HepG2 (cell line): ENCODE results near the gene RNASE3. TPM values are rescaled to one million over a fixed set of nuclear protein-coding genes. Genes with fewer than 3 reads are reported as not detected.

Source experiments
- ATAC-seq: fragments of 200-7000 bp; cut with Tn5 transposase; 3 replicates; pipeline ENCODE4 v1.9.1; 2020; ENCODE audit warnings: mild to moderate bottlenecking, moderate library complexity
- BruUV-seq: library from RNA; stranded (reverse); fragments of 400-500 nt; replicated peaks from 2 replicates; lab custom pipeline; 2021; lab: Mats Ljungman, UMichigan
- CTCF ChIA-PET: fragments of 300-600 bp; formaldehyde crosslinking; extraction: SDS; loops from one replicate; lab custom pipeline; 2021; ENCODE audit warnings: low total read pairs, inconsistent platforms, low intra/inter-chr PET ratio; lab: Yijun Ruan, JAX
- POLR2A ChIA-PET: fragments of 350-600 bp; sonication (Branson Sonifier 250); formaldehyde crosslinking; loops from one replicate; lab custom pipeline; 2020; ENCODE audit warnings: antibody characterized with exemption, inconsistent platforms; lab: Yijun Ruan, JAX
- DNase-seq: peaks from one replicate; pipeline ENCODE4 v3.0.0-alpha.2; 2015; ENCODE audit warnings: low spot score
- FAIRE-seq: peaks from 3 replicates; lab custom pipeline; 2011; peaks lifted over from hg19 to GRCh38; lab: Jason Lieb, UNC
- H2AFZ ChIP-seq: one replicate; pipeline ENCODE4 v1.6.1; 2011; ENCODE audit warnings: low read length, inconsistent platforms
- H3K27ac ChIP-seq: fragments of 300-600 bp; 3 replicates; pipeline ENCODE4 v1.8.0; 2011; ENCODE audit warnings: mixed run types, mild to moderate bottlenecking, mixed read lengths, low read length, inconsistent platforms; ENCODE audit not compliant: insufficient read depth; ENCODE audit errors: extremely low read length
- H3K27me3 ChIP-seq, 2 experiments: fragments of 200-600 bp in 1 of 2; 2 replicates in 1 of 2; 3 replicates in 1 of 2; pipeline versions ENCODE4 v1.6.0 to v1.8.0; 2011; ENCODE audit warnings: low read length in 2 of 2, mild to moderate bottlenecking in 2 of 2, moderate library complexity in 2 of 2, inconsistent platforms in 1 of 2; ENCODE audit not compliant: insufficient read depth in 2 of 2, control insufficient read depth in 1 of 2
- H3K36me3 ChIP-seq, 2 experiments: fragments of 200-600 bp in 1 of 2; replicated peaks in 1 of 2; 2 replicates in 1 of 2; 3 replicates in 1 of 2; pipeline versions ENCODE4 v1.5.1 to v1.8.0; 2011; ENCODE audit warnings: low read length in 2 of 2, inconsistent platforms in 1 of 2; ENCODE audit not compliant: insufficient read depth in 2 of 2, control insufficient read depth in 1 of 2
- H3K4me1 ChIP-seq: 2 replicates; pipeline ENCODE4 v1.5.1; 2012; ENCODE audit warnings: low read length, inconsistent platforms; ENCODE audit not compliant: insufficient read depth
- H3K4me2 ChIP-seq: 2 replicates; pipeline ENCODE4 v1.6.0; 2011; ENCODE audit warnings: low read depth, low read length, inconsistent platforms
- H3K4me3 ChIP-seq, 3 experiments: fragments of 200-600 bp in 1 of 3; sonication (generic), shearing (Covaris generic) in 1 of 3; replicated peaks in 1 of 3; 2 replicates each; pipeline ENCODE4 v1.5.1; 2011 to 2016; ENCODE audit warnings: low read length in 3 of 3, inconsistent platforms in 2 of 3, low read depth in 2 of 3, mild to moderate bottlenecking in 2 of 3, control low read depth in 1 of 3, mixed read lengths in 1 of 3; ENCODE audit not compliant: insufficient read depth in 1 of 3
- H3K79me2 ChIP-seq: one replicate; pipeline ENCODE4 v1.6.1; 2011; ENCODE audit warnings: low read length, inconsistent platforms; ENCODE audit not compliant: insufficient read depth
- H3K9ac ChIP-seq: 2 replicates; pipeline ENCODE4 v1.6.0; 2011; ENCODE audit warnings: mild to moderate bottlenecking, low read depth, low read length, inconsistent platforms; ENCODE audit not compliant: insufficient read depth
- H3K9me3 ChIP-seq: 2 replicates; pipeline ENCODE4 v1.5.1; 2012; ENCODE audit warnings: mild to moderate bottlenecking, low read length
- H4K20me1 ChIP-seq: 2 replicates; pipeline ENCODE4 v1.6.0; 2011; ENCODE audit warnings: inconsistent platforms, mild to moderate bottlenecking, low read length, moderate library complexity; ENCODE audit not compliant: insufficient read depth
- LCORL ChIP-seq, 2 experiments: fragments of 450-650 bp in 1 of 2; sonication (generic) in 1 of 2; formaldehyde crosslinking in 1 of 2; IDR thresholded peaks; 2 replicates each; pipeline versions ENCODE4 v1.5.0 to v1.6.1; 2017 to 2020; ENCODE audit warnings: antibody characterized with exemption in 1 of 2, missing genetic modification reagents in 1 of 2
- MAFK ChIP-seq, 2 experiments: IDR thresholded peaks in 1 of 2; conservative IDR thresholded peaks in 1 of 2; 2 replicates each; pipeline ENCODE4 v1.6.1; 2011; ENCODE audit warnings: improper control_type of control experiment in 2 of 2, low read length in 2 of 2
- TEF ChIP-seq: sonication (generic); formaldehyde crosslinking; IDR thresholded peaks from 2 replicates; pipeline ENCODE4 v1.5.0; 2020; ENCODE audit warnings: missing genetic modification reagents
- YEATS2 ChIP-seq: sonication (generic); formaldehyde crosslinking; IDR thresholded peaks from 2 replicates; pipeline ENCODE4 v1.4.0; 2020; ENCODE audit warnings: missing genetic modification reagents, borderline replicate concordance
- ZBTB20 ChIP-seq: sonication (generic); formaldehyde crosslinking; IDR thresholded peaks from 2 replicates; pipeline ENCODE4 v1.8.1; 2023; ENCODE audit warnings: missing genetic modification reagents, low read depth, mild to moderate bottlenecking, borderline replicate concordance
- ZNF468 ChIP-seq: sonication (generic); formaldehyde crosslinking; IDR thresholded peaks from 2 replicates; pipeline ENCODE4 v1.8.0; 2022; ENCODE audit warnings: mild to moderate bottlenecking, moderate library complexity, missing genetic modification reagents
- ZNF513 ChIP-seq: sonication (generic); formaldehyde crosslinking; conservative IDR thresholded peaks from 2 replicates; pipeline ENCODE4 v1.5.0; 2020; ENCODE audit warnings: missing genetic modification reagents
- ZNF556 ChIP-seq: sonication (generic); formaldehyde crosslinking; IDR thresholded peaks from 2 replicates; pipeline ENCODE4 v1.4.0; 2020; ENCODE audit warnings: mild to moderate bottlenecking, missing genetic modification reagents, borderline replicate concordance
- ZNF788 ChIP-seq: sonication (generic); formaldehyde crosslinking; IDR thresholded peaks from 2 replicates; pipeline ENCODE4 v1.5.0; 2020; ENCODE audit warnings: mild to moderate bottlenecking, missing genetic modification reagents, borderline replicate concordance
- WGBS: methylation state at CpG from one replicate; pipeline ENCODE4 v1.1.6; 2017; ENCODE audit warnings: low lambda C conversion rate; 5-methylcytosine and 5-hydroxymethylcytosine counted together
- in situ Hi-C: cut with HindIII; loops from 2 replicates; pipeline ENCODE4 v1.10.0; 2017; ENCODE audit warnings: low pct_unique_long_range_greater_than_20kb; ENCODE audit not compliant: extremely low pct_ligation_motif_present
- intact Hi-C: fragments of 100-400 bp; cut with micrococcal nuclease; formaldehyde crosslinking; loops from one replicate; pipeline ENCODE4 v1.10.0; 2022; ENCODE audit not compliant: unreplicated experiment
- polyA plus RNA-seq, 8 experiments: library from polyadenylated mRNA; depleted of rRNA in 3 of 8; stranded (reverse) in 7 of 8; unstranded in 1 of 8; fragments of >200 nt; fragmentation: Illumina TruSeq in 4 of 8; extraction: Trizol in 4 of 8; gene quantifications; 2 replicates each; pipeline versions ENCODE4 v1.2.1 to v1.2.3, GENCODE V29; 2011 to 2016; ENCODE audit warnings: low read depth in 4 of 8, missing spikeins in 1 of 8, mixed read lengths in 1 of 8; ENCODE audit not compliant: insufficient read depth in 1 of 8
- total RNA-seq, 5 experiments: library from RNA; depleted of rRNA; stranded (reverse); fragments of >200 nt; fragmentation: Illumina TruSeq; extraction: Trizol; gene quantifications; 2 replicates each; pipeline ENCODE4 v1.2.3, GENCODE V29; 2016; ENCODE audit warnings: low read depth in 1 of 5
- TF ChIP-seq, protein P1 (sequence below): sonication (generic); formaldehyde crosslinking; conservative IDR thresholded peaks from 2 replicates; pipeline ENCODE4 v1.8.0; 2022; ENCODE audit warnings: low read depth, missing genetic modification reagents
- TF ChIP-seq, protein P2 (sequence below): IDR thresholded peaks from 2 replicates; pipeline ENCODE4 v1.6.1; 2012; ENCODE audit warnings: low read length, improper control_type of control experiment
- TF ChIP-seq, protein P3 (sequence below): IDR thresholded peaks from 2 replicates; pipeline ENCODE4 v1.6.1; 2016; ENCODE audit warnings: missing biosample characterization, missing genetic modification reagents, low read depth

Gene RNASE3
- total and polyA plus RNA-seq, 2 of the 13 experiments (the other 11 are each of a cell fraction or from before 2014, with no cell fraction given), result not detected

DNA sequence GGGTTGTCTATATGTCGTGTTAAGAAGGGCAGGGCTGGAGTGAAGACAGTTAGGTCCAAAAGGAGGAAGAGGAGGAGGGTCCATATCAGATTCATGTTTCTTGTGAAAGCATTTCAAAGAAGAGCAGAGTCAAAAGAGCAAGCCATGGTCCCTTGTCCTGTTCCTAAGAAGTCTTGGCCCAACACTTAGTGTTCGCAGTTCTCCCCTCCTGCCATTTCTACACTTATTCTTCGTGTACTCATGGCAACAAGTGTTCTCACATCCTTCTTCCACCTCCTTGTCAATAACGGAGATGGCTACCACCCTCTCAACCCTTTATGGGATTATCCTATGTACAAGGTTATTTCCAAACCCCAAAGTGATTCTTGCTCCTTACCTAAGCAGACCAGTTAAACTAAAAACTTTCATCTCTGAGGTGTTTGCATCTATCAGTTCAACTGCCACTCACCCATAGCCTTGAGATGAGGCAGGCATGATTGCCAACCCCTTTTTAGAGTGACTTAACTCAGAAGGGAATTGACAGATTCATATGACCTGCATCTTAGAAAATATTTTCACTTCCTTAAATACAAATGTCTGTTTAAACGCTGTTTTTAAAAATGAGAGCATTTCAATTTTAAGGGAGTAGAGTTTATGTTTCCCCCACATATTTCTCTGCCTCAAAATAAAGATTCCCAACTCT is 44.3 kb downstream of the RNASE3 start:
- no TSS peak for BruUV-seq
- ChIA-PET POLR2A (no interaction called here), CTCF (no interaction called here)
- 47% methylated on average over 5 of the region's 5 CpGs for WGBS
- no peaks in the 10 kb centered on the region for H3K36me3 ChIP-seq
- no peak overlapping the region for H3K4me2 ChIP-seq
- H2AFZ ChIP-seq, result no peak overlapping the region
- H3K4me3 ChIP-seq, result no peak overlapping the region
- H3K9ac ChIP-seq, result no peak overlapping the region
- peaks cover 0 to 8% of the 10 kb centered on the region in 2 experiments; a peak in 2 of 5 replicates for H3K27me3 ChIP-seq
- no peaks in the 10 kb centered on the region for H3K9me3 ChIP-seq
- no peak for FAIRE-seq
- in situ Hi-C loops, result no loop called here
- ATAC-seq, result no peak
- H3K4me1 ChIP-seq, result no peaks in the 10 kb centered on the region
- H3K79me2 ChIP-seq, result no peaks in the 10 kb centered on the region
- H3K27ac ChIP-seq, result no peak overlapping the region
- intact Hi-C loops, result no loop called here
- DNase-seq, result no peak
- H4K20me1 ChIP-seq, result no peaks in the 10 kb centered on the region
- TF ChIP-seq ZNF468 (CRISPR knock-in tag) (no peak), YEATS2 (CRISPR knock-in tag) (no peak), TEF (CRISPR knock-in tag) (no peak), ZNF556 (CRISPR knock-in tag) (no peak), ZNF788 (CRISPR knock-in tag) (no peak), ZNF513 (CRISPR knock-in tag) (no peak), LCORL (IDR thresholded peaks at IDR 0.05) (no peak), LCORL (CRISPR knock-in tag; IDR thresholded peaks at IDR 0.05) (no peak), MAFK (conservative IDR thresholded peaks at IDR 0.05 in 1 of 2, IDR thresholded peaks at IDR 0.05 in 1 of 2; ENCODE audit: low read length in 2 of 2) (no peak), ZBTB20 (CRISPR knock-in tag) (no peak)
- TF ChIP-seq, protein P1, sequence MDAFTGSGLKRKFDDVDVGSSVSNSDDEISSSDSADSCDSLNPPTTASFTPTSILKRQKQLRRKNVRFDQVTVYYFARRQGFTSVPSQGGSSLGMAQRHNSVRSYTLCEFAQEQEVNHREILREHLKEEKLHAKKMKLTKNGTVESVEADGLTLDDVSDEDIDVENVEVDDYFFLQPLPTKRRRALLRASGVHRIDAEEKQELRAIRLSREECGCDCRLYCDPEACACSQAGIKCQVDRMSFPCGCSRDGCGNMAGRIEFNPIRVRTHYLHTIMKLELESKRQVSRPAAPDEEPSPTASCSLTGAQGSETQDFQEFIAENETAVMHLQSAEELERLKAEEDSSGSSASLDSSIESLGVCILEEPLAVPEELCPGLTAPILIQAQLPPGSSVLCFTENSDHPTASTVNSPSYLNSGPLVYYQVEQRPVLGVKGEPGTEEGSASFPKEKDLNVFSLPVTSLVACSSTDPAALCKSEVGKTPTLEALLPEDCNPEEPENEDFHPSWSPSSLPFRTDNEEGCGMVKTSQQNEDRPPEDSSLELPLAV (CRISPR knock-in tag), result no peak
- TF ChIP-seq, protein P2, sequence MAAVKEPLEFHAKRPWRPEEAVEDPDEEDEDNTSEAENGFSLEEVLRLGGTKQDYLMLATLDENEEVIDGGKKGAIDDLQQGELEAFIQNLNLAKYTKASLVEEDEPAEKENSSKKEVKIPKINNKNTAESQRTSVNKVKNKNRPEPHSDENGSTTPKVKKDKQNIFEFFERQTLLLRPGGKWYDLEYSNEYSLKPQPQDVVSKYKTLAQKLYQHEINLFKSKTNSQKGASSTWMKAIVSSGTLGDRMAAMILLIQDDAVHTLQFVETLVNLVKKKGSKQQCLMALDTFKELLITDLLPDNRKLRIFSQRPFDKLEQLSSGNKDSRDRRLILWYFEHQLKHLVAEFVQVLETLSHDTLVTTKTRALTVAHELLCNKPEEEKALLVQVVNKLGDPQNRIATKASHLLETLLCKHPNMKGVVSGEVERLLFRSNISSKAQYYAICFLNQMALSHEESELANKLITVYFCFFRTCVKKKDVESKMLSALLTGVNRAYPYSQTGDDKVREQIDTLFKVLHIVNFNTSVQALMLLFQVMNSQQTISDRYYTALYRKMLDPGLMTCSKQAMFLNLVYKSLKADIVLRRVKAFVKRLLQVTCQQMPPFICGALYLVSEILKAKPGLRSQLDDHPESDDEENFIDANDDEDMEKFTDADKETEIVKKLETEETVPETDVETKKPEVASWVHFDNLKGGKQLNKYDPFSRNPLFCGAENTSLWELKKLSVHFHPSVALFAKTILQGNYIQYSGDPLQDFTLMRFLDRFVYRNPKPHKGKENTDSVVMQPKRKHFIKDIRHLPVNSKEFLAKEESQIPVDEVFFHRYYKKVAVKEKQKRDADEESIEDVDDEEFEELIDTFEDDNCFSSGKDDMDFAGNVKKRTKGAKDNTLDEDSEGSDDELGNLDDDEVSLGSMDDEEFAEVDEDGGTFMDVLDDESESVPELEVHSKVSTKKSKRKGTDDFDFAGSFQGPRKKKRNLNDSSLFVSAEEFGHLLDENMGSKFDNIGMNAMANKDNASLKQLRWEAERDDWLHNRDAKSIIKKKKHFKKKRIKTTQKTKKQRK, result no peak
- TF ChIP-seq, protein P3, sequence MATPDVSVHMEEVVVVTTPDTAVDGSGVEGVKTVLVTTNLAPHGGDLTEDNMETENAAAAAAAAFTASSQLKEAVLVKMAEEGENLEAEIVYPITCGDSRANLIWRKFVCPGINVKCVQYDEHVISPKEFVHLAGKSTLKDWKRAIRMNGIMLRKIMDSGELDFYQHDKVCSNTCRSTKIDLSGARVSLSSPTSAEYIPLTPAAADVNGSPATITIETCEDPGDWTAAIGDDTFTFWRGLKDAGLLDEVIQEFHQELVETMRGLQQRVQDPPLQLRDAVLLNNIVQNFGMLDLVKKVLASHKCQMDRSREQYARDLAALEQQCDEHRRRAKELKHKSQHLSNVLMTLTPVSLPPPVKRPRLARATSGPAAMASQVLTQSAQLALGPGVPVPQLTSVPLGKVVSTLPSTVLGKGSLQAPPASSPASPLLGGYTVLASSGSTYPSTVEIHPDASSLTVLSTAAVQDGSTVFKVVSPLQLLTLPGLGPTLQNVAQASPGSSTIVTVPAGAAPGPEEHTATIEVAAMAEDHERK (CRISPR knock-in tag), result no peak
